Stimulated activated CD4-positive, alpha-beta T cell treated with anti-CD3 and anti-CD28 coated beads, Interleukin-4, amount 100 ng/mL, for 48 hours (primary cell): ENCODE data around the gene AXIN1.
"Not testable (repeated sequence)": the region's sequence is repeated elsewhere in the genome, so short reads cannot be mapped to it uniquely, and the experiment has no call there.

ENCODE experiments used
- DNase-seq, 2 donors: peaks; one replicate each; pipeline ENCODE4 v3.0.0-alpha.2; 2020; ENCODE audit warnings: low read depth in 2 of 2

AXIN1 gene

GRCh38 chr16:333406-334094, 19.0 kb downstream of the AXIN1 start:
- no peak for DNase-seq

GRCh38 chr16:331181-331814, 21.2 kb downstream of the AXIN1 start:
- DNase-seq = not testable (repeated sequence)

- no peak for DNase-seq
Measured at GRCh38 chr16:330741-331140, 21.8 kb downstream of the AXIN1 start.

- DNase-seq = no peak
Measured at GRCh38 chr16:325375-326145, 27.0 kb downstream of the AXIN1 start.

GRCh38 chr16:324451-325334, 27.8 kb downstream of the AXIN1 start:
- DNase-seq = peak; percentile 22 to 32

- DNase-seq = no peak
Measured at GRCh38 chr16:324201-324450, 28.4 kb downstream of the AXIN1 start.

- DNase-seq = no peak
Measured at GRCh38 chr16:322476-323143, 29.9 kb downstream of the AXIN1 start.

- no peak for DNase-seq
Measured at GRCh38 chr16:321532-321931, 31.0 kb downstream of the AXIN1 start.

GRCh38 chr16:320206-320605, 32.3 kb downstream of the AXIN1 start:
- DNase-seq = no peak

- DNase-seq = no peak
Measured at GRCh38 chr16:318628-319027, 33.9 kb downstream of the AXIN1 start.

- no peak for DNase-seq
Measured at GRCh38 chr16:317583-317982, 34.9 kb downstream of the AXIN1 start.

- DNase-seq = no peak
Measured at GRCh38 chr16:316741-317464, 35.6 kb downstream of the AXIN1 start.

GRCh38 chr16:314795-315299, 37.7 kb downstream of the AXIN1 start:
- DNase-seq = no peak

- no peak for DNase-seq
Measured at GRCh38 chr16:314351-314750, 38.2 kb downstream of the AXIN1 start.

GRCh38 chr16:311725-312124, 40.8 kb downstream of the AXIN1 start:
- DNase-seq = no peak

- no peak for DNase-seq
Measured at GRCh38 chr16:309476-309875, 43.0 kb downstream of the AXIN1 start.

GRCh38 chr16:307691-308312, 44.7 kb downstream of the AXIN1 start:
- no peak for DNase-seq

- DNase-seq = no peak
Measured at GRCh38 chr16:306911-307370, 45.6 kb downstream of the AXIN1 start.

- no peak for DNase-seq
Measured at GRCh38 chr16:305916-306626, 46.5 kb downstream of the AXIN1 start.
